Hepatocyte (in vitro differentiated cells): ENCODE measurements around the gene VWA5B2.

Experiments used
- CTCF ChIP-seq: fragments of 200-600 bp; sonication (generic); IDR thresholded peaks from 2 replicates; pipeline ENCODE4 v1.5.1; 2016; ENCODE audit warnings: antibody characterized with exemption, mild to moderate bottlenecking; ENCODE audit not compliant: poor library complexity
- EZH2phosphoT487 ChIP-seq: fragments of 200-600 bp; sonication (generic); IDR thresholded peaks from one replicate; pipeline ENCODE4 v1.6.1; 2018; ENCODE audit warnings: antibody characterized with exemption, mild to moderate bottlenecking, low read depth, moderate library complexity; ENCODE audit not compliant: unreplicated experiment, severe bottlenecking

DNA sequence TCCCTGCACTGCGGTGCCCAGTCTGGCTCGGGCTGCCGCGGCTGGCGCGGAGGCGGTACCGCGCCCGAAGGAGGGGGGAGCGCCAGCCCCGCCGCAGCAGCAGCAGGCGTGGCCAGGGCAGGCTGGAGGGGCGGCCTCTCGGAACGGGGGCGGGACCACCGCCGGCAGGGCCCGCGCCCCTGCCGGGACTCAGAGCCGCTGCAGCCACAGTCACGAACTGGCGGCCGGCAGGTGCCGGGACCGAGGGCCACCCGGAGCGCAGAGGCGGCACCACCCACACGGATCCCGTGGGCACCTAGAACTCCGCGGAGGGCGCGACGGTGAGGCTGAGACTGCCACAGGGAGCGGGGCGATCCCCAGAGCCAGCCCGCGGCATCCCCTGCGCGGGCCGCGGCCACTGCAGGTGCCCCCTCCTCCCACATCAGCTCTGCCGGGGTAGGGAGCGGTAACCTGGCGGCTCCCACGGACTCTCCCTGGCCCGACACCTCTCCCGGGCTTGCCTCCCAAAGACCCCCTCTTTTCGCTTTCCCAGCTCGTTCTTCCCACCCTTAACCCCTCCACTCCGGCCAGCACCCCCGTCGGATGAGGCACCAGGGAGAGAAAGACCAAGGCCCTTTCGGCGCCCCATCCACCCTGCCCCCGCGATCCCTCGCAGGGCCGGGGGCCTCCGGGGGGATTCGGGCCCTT, at the start of gene VWA5B2:
- TF ChIP-seq CTCF (peak; percentile 3), EZH2phosphoT487 (no peak)
